Measurements from ENCODE around the gene IL27RA.
"Not testable (repeated sequence)": the region's sequence is repeated elsewhere in the genome, so short reads cannot be mapped to it uniquely, and the experiment has no call there.

Gene IL27RA

DNA sequence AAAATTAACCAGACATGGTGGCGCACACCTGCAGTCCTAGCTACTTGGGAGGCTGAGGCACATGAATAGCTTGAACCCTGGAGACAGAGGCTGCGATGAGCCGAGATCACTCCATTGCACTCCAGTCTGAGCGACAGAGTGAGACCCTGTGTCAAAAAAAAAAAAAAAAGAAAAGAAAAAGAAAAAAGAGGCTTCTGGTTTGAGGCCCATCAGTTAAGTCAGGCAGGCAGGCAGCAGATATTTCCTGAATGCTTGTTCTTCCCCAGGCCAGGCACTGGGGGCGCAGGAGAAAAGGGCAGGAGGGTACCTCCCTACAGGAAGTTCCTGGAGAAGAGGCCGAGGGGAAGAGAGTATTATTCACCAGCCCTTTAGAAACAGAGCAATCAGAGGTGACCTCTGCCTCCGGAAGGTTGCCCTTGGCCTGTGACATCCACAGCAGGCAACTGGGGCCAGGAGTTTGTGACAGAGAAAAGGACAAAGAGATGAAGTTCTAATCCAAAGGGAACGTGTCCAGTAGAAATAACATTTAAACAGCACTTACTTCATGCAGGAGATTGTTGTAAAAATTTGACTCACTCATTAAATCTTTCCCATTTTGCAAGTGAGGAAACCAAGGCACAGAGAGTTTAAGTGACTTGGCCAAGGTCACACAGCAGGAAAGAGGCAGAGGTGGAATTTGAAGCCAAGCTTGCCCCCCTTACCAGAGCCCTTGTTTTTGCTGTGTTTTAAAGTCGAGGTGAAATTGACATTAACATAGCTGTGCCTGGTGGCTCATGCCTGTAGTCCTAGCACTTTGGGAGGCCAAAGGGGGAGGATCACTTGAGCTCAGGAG, 7.9 kb upstream of the IL27RA start:
- TF ChIP-seq, protein P1, sequence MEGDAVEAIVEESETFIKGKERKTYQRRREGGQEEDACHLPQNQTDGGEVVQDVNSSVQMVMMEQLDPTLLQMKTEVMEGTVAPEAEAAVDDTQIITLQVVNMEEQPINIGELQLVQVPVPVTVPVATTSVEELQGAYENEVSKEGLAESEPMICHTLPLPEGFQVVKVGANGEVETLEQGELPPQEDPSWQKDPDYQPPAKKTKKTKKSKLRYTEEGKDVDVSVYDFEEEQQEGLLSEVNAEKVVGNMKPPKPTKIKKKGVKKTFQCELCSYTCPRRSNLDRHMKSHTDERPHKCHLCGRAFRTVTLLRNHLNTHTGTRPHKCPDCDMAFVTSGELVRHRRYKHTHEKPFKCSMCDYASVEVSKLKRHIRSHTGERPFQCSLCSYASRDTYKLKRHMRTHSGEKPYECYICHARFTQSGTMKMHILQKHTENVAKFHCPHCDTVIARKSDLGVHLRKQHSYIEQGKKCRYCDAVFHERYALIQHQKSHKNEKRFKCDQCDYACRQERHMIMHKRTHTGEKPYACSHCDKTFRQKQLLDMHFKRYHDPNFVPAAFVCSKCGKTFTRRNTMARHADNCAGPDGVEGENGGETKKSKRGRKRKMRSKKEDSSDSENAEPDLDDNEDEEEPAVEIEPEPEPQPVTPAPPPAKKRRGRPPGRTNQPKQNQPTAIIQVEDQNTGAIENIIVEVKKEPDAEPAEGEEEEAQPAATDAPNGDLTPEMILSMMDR (IDR thresholded peaks at IDR 0.05; ENCODE audit: extremely low read depth, missing control alignments), result no peak
- DNase-seq (ENCODE audit: low spot score), result peak; percentile 37

DNA sequence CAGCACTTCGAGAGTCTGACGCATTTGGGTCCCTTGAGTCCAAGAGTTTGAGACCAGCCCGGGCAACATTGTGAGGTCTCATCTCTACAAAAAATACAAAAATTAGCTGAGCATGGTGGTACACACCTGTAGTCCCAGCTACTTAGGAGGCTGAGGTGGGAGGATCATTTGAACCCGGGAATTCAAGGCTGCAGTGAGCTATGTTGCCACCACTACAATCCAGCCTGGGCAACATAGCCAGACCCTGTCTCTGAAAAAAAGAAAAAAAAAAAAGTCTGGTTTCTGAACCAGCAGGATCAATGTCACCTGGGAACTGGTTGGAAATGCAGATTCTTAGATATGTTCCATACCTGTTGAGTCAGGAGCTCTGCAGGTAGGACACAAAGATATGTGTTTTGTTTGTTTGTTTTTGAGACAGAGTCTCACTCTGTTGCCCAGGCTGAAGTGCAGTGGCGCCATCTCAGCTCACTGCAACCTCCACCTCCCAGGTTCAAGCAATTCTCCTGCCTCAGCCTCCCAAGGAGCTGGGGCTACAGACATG, 4.8 kb upstream of the IL27RA start:
- not testable (repeated sequence) for DNase-seq (ENCODE audit: low spot score)

DNA sequence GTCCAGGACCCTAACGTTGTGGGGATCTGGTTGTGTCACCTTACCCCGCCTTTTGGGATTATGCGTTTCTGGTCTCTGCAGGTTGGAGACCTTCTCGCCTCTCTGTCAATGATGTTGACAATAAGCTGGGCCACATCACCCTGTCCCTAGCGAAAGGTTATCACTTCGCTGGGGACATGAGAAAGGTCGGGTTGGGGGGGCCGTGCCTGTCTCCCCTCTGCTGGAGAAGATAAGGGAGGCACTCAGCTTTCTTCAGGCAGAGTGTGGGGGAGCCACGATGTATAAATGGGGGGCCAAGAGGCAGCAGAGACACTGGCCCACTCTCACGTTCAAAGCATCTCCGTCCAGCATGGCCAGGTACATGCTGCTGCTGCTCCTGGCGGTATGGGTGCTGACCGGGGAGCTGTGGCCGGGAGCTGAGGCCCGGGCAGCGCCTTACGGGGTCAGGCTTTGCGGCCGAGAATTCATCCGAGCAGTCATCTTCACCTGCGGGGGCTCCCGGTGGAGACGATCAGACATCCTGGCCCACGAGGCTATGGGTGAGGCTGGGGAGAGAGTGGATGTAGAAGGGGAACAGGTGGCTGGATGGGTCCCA, 3.6 kb upstream of the IL27RA start, which contains the start of gene RLN3:
RLN3 (plus strand) TSS at position 293 of the 595 bp plus-strand sequence; CDS start at position 350, 57 bp downstream.
- DNase-seq (ENCODE audit: low spot score), result no peak
- TF ChIP-seq, protein P1 (IDR thresholded peaks at IDR 0.05; ENCODE audit: extremely low read depth, missing control alignments), result no peak

DNA sequence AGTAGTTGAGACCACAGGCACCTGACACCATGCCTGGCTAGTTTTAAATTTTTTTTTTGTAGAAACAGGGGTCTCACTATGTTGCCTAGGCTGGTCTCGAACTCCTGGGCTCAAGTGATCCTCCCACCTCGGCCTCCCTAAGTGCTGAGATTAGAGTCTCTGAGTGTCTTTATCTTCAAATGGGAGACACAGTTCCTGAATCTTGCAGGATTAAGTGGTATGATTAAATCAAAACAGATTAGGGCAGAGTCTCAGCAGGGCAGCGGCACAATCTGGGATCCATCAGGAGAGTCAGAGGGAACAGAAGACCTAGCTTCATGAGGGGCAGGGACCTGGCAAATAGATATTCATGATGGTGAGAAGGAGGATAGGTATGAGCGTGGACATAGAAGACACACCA, 2.7 kb upstream of the IL27RA start:
- TF ChIP-seq, protein P1 (IDR thresholded peaks at IDR 0.05; ENCODE audit: extremely low read depth, missing control alignments), result no peak
- DNase-seq (ENCODE audit: low spot score), result no peak

DNA sequence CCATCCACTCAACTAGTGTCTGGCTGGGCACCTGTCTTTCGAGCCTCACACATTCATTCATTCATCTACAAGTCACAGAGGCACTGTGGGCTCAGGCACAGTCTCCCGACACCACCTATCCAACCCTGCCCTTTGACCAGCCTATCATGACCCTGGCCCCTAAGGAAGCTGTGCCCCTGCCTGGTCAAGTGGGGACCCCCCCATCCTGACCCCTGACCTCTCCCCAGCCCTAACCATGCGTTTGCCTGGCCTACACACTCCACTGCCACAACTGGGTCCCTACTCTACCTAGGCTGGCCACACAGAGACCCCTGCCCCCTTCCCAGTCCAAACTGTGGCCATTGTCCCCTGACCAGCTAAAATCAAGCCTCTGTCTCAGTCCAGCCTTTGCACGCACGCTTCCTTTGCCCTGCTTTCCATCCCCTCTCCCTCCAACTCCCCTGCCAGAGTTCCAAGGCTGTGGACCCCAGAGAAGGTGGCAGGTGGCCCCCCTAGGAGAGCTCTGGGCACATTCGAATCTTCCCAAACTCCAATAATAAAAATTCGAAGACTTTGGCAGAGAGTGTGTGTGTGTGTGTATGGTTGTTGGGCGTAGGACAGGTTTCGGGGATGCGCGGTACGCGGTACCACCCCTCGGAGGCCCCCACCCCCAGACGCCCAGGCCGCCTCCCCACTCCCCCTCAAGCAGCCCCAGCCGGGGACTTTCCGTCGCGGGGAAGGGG, 404 bp upstream of the IL27RA start:
- DNase-seq (ENCODE audit: low spot score), result peak; percentile 23

DNA sequence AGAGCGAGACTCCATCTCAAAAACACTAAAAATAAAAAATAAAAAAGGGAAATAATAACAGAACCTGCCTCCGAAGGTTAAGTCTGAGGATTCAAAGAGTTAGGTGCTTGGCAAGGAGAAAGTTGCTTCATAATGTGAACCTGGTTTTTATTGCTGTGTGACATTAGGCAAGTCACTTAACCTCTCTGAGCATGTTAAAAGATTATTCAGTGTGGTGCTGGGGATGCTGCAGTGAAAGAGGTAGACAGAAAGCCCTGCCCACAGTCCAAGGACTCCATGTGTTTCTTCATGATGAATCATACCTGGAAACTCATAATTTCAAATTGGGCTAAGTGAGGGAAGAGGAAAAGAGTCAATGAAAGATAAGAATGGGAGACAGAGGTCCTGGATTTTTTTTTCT, 2.4 kb downstream of the IL27RA start:
- TF ChIP-seq, protein P1 (IDR thresholded peaks at IDR 0.05; ENCODE audit: extremely low read depth, missing control alignments), result no peak
- no peak for DNase-seq (ENCODE audit: low spot score)

More for the DNA sequence above, 404 bp upstream of the IL27RA start:
- TF ChIP-seq, protein P1 (IDR thresholded peaks at IDR 0.05; ENCODE audit: extremely low read depth, missing control alignments), result no peak

DNA sequence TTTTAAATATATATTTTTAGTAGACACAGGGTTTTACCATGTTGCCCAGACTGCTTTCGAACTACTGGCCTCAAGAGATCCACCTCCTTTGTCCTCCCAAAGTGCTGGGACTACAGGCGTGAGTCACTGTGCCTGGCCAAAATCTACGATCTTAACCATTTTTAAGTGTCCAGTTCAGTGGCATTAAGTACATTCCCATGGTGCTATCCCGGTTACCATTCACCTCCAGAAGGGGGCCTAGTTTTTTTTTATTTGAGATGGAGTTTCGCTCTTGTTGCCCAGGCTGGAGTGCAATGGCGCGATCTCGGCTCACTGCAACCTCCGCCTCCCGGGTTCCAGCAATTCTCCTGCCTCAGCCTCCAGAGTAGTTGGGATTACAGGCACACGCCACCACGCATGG, 3.6 kb downstream of the IL27RA start:
- not testable (repeated sequence) for DNase-seq (ENCODE audit: low spot score)

DNA sequence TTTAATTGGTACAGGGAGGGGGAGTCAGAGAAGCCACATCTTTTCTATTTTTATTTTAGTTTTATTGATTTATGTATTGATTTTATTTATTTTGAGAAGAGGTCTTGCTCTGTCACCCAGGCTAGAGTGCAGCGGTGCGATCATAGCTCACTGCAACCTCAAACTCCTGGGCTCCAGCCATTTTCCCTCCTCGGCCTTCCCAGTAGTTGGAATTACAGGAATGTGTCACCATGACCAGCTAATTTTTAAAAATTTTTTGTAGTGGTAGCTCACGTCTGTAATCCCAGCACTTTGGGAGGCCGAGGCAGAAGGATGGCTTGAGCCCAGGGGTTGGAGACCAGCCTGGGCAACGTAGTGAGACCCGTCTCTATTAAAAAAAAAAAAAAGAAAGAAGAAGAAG, 4.1 kb downstream of the IL27RA start:
- DNase-seq (ENCODE audit: low spot score), result no peak
- TF ChIP-seq, protein P1 (IDR thresholded peaks at IDR 0.05; ENCODE audit: extremely low read depth, missing control alignments), result no peak

All from GM20000 (cell line).